ENCODE results near the gene SELENOP.

SELENOP gene

DNA sequence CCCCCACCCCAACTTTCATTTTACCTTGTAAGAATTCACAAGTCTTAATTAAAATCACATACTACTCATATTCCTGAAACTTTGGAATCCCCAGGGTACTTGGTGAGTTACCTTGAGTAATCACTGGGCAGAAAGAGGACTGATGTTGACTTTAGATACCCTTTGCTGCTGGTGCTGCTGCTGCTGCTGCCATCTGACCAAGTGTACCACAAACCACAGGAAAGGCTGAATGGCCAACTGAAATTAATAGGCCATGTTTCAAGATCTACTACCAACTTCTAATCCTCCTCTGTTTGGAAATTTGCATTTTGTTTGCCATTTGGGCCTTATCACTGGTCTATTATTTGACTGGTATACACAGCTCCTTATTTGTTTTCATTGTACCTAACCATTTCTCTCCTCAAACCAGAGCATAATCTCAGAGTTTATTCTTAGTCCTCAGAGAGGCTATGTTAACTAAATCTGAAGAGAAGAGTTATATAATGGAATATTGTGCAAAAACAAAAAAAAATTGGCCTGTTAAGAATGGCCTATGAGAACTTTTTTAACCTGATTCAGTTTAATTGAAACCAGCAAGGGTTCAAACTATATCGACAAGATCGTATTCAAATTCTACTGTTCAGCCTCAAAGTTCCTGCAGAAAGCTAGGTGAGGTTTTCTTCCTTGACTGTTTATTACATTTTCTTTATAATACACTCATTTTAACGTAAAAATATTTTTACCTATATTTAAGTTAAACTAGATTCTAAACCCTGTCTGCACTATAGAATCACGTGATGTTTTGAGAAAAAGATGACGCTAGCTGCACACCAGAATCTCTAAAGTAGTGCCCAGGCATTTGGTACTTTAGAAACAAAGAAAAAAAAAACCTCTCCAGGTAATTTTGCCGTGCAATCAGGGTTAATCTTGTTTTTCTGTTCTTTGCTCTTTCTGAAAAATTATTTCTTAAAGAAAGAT lies 13.1 kb downstream of the SELENOP start:
- DNase-seq: no peak

- no peak for DNase-seq
These were observed 20.5 kb downstream of the SELENOP start for GRCh38 chr5:42791151-42791550.

DNA sequence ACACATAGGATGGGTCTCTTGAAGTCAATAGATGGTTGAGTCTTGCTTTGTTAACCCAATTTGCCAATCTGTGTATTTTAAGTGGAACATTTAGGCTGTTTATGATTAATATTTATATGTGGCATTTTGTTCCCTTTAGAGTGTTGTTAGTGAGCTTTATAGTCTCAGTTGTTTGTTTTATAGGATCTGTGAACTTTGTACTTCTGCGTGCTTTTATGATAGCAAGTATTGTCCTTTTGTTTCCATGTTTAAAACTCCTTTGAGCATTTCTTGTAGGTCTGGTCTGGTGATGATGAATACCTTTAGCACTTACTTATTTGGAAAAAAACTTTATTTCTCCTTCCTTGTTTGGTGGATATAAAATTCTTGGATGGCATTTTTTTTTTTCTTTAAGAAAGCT lies 23.8 kb downstream of the SELENOP start:
- no peak for DNase-seq

DNA sequence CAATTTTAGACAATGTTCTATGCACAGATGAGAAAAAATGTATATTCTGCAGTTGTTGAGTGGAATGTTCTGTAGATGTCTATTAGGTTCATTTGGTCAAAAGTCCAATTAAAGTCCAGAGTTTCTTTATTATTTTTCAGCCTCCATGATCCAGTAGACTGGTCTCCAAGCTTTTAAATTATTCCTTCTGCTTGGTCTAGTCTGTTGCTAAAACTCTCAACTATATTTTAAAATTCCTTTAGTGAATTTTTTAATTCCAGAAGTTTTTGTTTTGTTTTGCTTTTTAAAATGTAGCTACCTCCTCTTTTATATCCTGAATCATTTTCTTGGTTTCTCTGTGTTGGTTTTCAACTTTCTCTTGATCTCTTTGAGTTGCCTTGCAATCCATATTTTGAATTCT lies 24.6 kb downstream of the SELENOP start:
- DNase-seq: no peak

DNA sequence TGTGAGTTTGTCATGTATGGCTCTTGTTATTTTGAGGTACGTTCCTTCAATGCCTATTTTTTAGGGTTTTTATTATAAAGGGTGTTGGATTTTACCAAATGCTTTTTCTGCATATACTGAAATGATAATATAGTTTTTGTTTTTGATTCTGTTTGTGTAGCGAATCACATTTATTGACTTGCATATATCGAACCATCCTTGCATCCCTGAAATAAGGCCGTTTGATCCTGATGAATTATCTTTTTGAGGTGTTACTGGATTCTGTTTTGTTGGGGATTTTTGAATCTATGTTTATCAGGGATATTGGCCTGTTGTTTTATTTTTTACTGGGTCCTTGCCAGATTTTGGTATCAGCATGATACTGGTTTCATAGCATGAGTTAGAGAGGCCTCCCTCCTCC lies 25.9 kb downstream of the SELENOP start:
- no peak for DNase-seq

- DNase-seq: no peak
These were observed 27.6 kb downstream of the SELENOP start for GRCh38 chr5:42784132-42784531.

DNA sequence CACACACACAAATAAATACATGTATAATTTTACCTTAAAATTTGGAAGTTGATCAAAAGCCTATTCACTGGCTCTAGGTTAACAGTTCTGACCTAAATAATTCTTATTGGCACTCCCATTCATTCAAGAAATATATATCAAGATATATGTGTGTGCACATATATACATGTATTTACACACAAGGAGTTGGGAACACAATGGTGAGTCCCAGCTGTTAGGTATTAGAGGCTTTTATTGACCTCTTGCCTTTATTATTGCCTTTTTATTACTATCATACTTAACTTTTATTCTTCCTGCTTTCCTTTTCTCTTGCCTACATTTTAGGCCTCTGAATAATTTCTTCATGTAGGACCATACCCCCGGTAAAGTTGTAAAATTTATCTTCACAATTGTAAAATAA lies 30.1 kb downstream of the SELENOP start:
- DNase-seq: no peak

DNA sequence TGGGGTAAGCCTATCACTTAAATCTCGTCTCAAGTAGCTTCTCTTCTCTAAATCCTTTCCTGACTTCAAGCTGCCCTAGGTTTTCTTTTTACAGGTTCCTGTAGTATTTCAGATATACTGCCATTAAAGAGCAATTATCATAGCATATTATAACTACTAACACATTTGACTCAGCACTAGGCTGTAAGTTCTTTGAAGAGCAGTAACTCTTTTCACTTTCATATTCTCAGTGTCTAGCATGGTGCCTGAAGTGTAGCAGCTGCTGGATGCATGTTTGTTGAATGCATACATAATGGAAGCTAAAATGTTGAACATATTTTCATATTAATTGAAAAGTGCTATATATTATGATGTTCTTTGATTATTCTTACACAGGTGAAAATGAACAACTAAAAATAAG lies 32.6 kb downstream of the SELENOP start:
- no peak for DNase-seq

- no peak for DNase-seq
These were observed 39.3 kb downstream of the SELENOP start for GRCh38 chr5:42772265-42772993.

DNA sequence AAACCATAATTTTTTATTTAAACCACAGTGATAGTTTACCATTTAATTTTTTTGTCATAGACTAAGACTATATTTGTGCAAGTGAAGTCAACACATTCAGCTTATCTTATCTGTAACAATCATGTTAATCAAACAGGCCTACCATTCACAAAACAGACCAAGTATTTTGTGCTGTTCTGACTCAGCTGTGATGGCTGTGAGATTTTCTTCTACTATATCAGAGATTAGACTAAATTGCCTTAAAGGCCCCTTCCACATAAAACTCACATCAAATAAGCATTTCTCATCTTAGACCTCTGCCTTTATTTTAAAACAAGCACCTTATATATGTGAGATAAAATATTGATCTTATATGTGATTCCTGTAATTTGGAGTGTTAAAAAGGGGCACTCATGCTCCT lies 41.7 kb downstream of the SELENOP start:
- no peak for DNase-seq

DNA sequence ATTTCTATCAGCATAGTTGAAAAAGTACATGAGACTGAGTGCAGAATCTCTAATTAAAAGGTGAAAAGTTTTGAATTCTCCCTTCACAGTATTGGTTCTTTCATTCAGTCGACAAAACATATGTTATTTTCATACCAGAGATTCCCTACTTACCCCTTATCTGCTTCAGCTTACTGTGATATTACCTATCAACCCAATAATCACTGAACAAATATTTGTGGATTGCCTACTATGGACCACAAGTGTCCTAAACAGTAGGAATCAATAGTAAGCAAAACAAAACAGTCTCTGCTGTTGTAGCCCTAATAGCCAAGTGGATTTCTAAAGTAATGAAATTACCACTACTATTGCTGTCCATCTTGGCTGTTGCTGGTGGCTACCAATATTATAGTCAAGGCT lies 43.6 kb downstream of the SELENOP start:
- DNase-seq: no peak

DNA sequence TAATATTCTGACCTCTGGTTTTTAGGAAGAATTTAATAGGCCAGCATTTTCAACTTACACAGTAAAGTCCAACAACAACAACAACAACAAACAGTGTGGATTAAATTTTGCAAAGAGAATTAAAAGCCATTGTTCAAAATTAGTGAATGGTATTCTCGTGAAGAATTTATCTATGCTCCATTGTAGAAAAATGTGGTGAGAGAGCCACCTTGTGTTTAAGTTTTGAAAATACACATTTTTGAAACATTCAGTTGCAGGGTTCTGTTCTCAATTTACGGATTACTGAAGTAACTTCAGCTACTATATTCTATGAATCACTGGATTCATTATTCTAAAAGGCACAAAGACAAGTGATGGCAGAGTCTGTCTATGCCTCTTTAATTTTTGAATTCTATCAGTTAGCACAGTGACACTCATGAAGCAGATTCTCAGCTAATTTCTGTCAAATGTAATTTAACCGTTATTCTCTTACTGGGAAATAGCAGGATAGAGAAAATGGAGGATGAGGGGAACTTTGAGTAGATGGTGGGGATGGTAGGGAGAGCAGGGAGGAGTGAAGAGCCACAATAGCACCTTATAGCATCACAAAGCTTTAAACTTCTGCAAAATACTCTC lies 44.1 kb downstream of the SELENOP start:
- DNase-seq: peak; percentile 7

DNA sequence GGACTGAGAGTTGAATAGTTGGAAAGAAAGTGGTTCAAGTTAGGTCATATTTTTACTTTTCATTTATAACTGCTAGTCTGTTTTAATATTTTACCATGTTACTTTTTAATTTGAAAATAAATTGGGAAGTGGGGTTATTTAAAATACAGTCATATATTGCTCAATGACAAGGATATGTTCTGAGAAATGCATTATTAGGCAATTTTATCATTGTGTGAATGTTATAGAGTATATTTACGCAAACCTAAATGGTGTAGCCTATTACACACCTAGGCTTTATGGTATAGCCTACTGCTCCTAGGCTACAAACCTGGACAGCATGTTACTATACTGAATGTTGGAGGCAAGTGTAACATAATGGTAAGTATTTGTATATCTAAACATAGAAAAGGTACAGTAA lies 49.9 kb downstream of the SELENOP start:
- DNase-seq: no peak

DNA sequence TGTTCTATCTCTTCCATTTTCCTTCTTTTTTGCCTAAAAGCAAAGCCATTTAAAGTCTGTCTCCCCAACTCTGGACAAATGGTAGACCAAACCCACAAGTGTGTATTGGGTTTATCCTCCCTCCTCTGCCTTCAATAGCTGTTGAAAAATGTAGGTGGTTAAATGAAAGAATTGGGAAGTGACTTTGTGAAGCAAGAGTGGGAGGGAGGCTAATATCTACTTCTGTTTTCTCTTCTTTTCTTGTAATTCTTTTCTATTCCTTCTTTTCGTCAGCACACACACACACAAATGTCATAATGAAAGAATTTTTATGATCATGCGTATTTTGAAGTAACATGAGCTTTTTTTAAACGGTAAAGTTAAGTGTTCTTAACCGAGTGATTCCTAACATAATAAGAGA lies 51.3 kb downstream of the SELENOP start:
- DNase-seq: no peak

- DNase-seq: no peak
These were observed 52.2 kb downstream of the SELENOP start for GRCh38 chr5:42759456-42759855.

DNA sequence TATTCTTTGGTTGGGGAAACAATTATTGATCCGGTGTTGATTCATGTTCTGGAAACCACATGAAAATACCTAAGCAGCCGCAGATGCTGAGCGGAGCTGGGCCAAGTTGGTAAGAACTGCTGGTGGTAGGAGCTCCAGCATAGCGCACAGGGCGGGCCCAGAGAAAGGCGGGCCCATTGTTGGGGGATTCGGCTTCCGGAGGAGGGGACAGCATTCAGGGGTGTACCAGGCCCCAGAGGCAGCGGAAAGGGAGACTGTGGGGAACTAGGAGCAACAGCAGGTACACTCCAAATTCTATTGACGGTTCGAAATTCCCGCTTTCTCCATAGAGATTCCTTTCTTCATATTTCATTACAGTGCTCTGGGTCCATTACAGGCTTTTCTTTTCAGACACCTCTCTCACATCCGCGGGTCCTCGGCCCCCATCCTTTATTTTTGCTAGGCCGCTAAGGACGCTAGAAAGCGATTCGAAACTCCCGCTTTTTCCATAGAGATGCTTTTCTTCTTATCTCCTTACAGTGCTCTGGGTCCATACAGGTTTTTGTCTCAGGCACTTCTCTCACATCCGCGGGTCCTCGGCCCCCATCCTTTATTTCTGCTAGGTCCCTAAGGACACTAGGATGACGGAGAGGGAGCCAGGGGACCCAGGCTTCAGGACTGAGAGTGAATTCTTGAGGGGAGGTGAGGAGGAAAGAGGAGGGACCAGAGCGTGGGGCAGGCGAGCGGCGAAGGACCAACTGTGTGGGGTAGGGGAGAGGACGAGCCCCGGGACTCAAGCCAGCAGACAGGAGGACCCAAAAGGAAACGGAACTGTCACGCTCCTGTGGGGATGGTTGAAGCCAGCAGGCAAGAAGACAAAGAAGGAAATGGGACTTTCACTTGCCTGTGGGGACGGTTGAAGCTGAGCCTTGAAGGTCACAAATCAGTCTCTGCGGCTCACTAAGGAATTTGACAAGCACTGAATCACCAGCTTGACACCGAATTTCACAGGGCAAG lies 54.8 kb downstream of the SELENOP start, which contains the start of gene CCDC152:
Gene CCDC152, plus strand, starts transcription at position 213 of the 996 bp plus-strand sequence. CDS start 2,304 bp downstream, outside the sequence.
- DNase-seq: peak; percentile 18

DNA sequence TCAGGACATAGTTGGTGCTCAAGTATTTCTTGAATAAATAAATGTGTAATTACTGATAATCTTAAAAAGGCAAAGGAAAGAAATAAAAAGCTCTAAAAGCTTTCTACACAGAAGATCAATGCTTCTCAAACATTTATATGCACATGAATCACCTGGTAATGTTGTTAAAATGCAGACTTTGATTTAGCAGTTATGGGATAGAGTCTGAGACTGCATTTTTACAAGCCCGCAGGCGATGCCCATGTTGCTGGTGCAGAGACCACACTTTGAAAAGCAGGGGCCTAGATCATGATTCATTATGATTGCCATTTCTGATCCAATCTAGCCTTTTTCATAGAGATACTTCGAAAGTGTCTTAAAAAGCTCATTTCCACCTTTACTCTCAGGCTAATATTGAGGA lies 58.6 kb downstream of the SELENOP start:
- no peak for DNase-seq

GRCh38 chr5:42751044-42751443 lies 60.6 kb downstream of the SELENOP start:
- no peak for DNase-seq

- DNase-seq: no peak
These were observed 61.2 kb downstream of the SELENOP start for GRCh38 chr5:42750507-42750906.

Measured in central memory CD4-positive, alpha-beta T cell (primary cell).